K562 (cell line): Measurements from ENCODE around the gene PRKCE. TPM values are rescaled to one million over a fixed set of nuclear protein-coding genes. Genes with fewer than 3 reads are reported as not detected.

Experiments
- ARID1B ChIP-seq: fragments of 450-650 bp; IDR thresholded peaks from 2 replicates; pipeline ENCODE4 v1.6.1; 2016; ENCODE audit warnings: antibody characterized with exemption, mild to moderate bottlenecking, inconsistent platforms
- CBFA2T2 ChIP-seq: fragments of 450-650 bp; conservative IDR thresholded peaks from 2 replicates; pipeline ENCODE4 v1.6.1; 2017; ENCODE audit warnings: mild to moderate bottlenecking
- CXXC5 ChIP-seq: fragments of 250-450 bp; sonication (Bioruptor Pico); IDR thresholded peaks from 2 replicates; pipeline ENCODE4 v1.8.0; 2022; ENCODE audit warnings: inconsistent platforms, mild to moderate bottlenecking, moderate library complexity
- DEAF1 ChIP-seq: fragments of 450-650 bp; formaldehyde crosslinking; IDR thresholded peaks from 2 replicates; pipeline ENCODE4 v1.4.0; 2020; ENCODE audit warnings: mild to moderate bottlenecking, moderate library complexity
- ESRRA ChIP-seq: fragments of 450-650 bp; IDR thresholded peaks from 2 replicates; pipeline ENCODE4 v1.6.1; 2014; ENCODE audit warnings: low read depth, mild to moderate bottlenecking, moderate library complexity, borderline replicate concordance
- EZH2 ChIP-seq: IDR thresholded peaks from 2 replicates; pipeline ENCODE4 v1.6.1; 2012; ENCODE audit warnings: low read depth, mild to moderate bottlenecking, inconsistent platforms, low read length, borderline replicate concordance
- GTF2F1 ChIP-seq: IDR thresholded peaks from 2 replicates; pipeline ENCODE4 v1.6.1; 2011; ENCODE audit warnings: low read depth, low read length, improper control_type of control experiment
- HNRNPH1 ChIP-seq: fragments of 200-400 bp; formaldehyde crosslinking; optimal IDR thresholded peaks from 2 replicates; pipeline ENCODE3; 2017; ENCODE audit warnings: low read depth, mild to moderate bottlenecking, low read length, moderate library complexity
- IRF2 ChIP-seq: sonication (generic); formaldehyde crosslinking; IDR thresholded peaks from 2 replicates; pipeline ENCODE4 v1.8.1; 2022; ENCODE audit warnings: mild to moderate bottlenecking, missing genetic modification reagents
- KHSRP ChIP-seq: fragments of 450-650 bp; IDR thresholded peaks from 2 replicates; pipeline ENCODE4 v1.6.1; 2017
- KLF16 ChIP-seq: IDR thresholded peaks from 2 replicates; pipeline ENCODE4 v1.6.1; 2016; ENCODE audit warnings: antibody characterized with exemption
- MTA3 ChIP-seq: fragments of 450-650 bp; formaldehyde crosslinking; IDR thresholded peaks from 2 replicates; pipeline ENCODE4 v1.6.1; 2017; ENCODE audit warnings: mild to moderate bottlenecking, borderline replicate concordance
- PHTF2 ChIP-seq: fragments of 250-450 bp; sonication (Bioruptor Pico); IDR thresholded peaks from 2 replicates; pipeline ENCODE4 v1.5.0; 2021; ENCODE audit warnings: mild to moderate bottlenecking
- SOX6 ChIP-seq: fragments of 450-650 bp; IDR thresholded peaks from 2 replicates; pipeline ENCODE4 v1.6.1; 2014; ENCODE audit warnings: mild to moderate bottlenecking
- SRSF7 ChIP-seq: fragments of 200-400 bp; formaldehyde crosslinking; optimal IDR thresholded peaks from 2 replicates; pipeline ENCODE3; 2017; ENCODE audit warnings: mild to moderate bottlenecking, low read depth, low read length
- ZFP30 ChIP-seq: fragments of 250-450 bp; sonication (Bioruptor Pico); IDR thresholded peaks from 2 replicates; pipeline ENCODE4 v1.8.0; 2022; ENCODE audit warnings: moderate library complexity, mild to moderate bottlenecking, inconsistent platforms, borderline replicate concordance
- ZNF3 ChIP-seq: fragments of 250-450 bp; sonication (Bioruptor Pico); IDR thresholded peaks from 2 replicates; pipeline ENCODE4 v1.5.0; 2021; ENCODE audit warnings: mild to moderate bottlenecking, moderate library complexity
- ZNF584 ChIP-seq: fragments of 200-800 bp; sonication (Bioruptor generic); IDR thresholded peaks from 2 replicates; pipeline ENCODE4 v1.6.1; 2016; ENCODE audit warnings: low read depth, mild to moderate bottlenecking, missing genetic modification characterization, missing compliant biosample characterization
- polyA plus RNA-seq, 8 experiments: library from polyadenylated mRNA; depleted of rRNA in 4 of 8; stranded (reverse) in 5 of 8; unstranded in 3 of 8; fragments of >200 nt; fragmentation: Nextera tagmentation in 2 of 8; fragmentation: Illumina TruSeq in 1 of 8; extraction: Ambion mirVana in 2 of 8; extraction: Trizol in 1 of 8; gene quantifications; 2 replicates each; pipeline versions ENCODE4 v1.2.1 to v1.2.3, GENCODE V29; 2011 to 2014; ENCODE audit warnings: inconsistent platforms in 1 of 8, missing spikeins in 1 of 8
- total RNA-seq, 7 experiments: library from RNA; depleted of rRNA in 6 of 7; stranded (reverse); fragments of >200 nt in 6 of 7; fragmentation: Illumina TruSeq in 2 of 7; extraction: Trizol in 2 of 7; gene quantifications; 2 replicates each; pipeline versions ENCODE4 v1.2.1 to v1.2.3, GENCODE V29; 2011 to 2021; ENCODE audit warnings: low replicate concordance in 1 of 7
- TF ChIP-seq, protein P1 (sequence below), 2 experiments: fragments of 450-650 bp; IDR thresholded peaks; 2 replicates each; pipeline ENCODE4 v1.6.1; 2018; ENCODE audit warnings: mild to moderate bottlenecking in 2 of 2, low read depth in 1 of 2; ENCODE audit not compliant: partially characterized antibody in 2 of 2
- TF ChIP-seq, protein P2 (sequence below): sonication (generic); formaldehyde crosslinking; IDR thresholded peaks from 2 replicates; pipeline ENCODE4 v1.8.1; 2023; ENCODE audit warnings: mild to moderate bottlenecking, missing genetic modification reagents
- TF ChIP-seq, protein P3 (sequence below): fragments of 250-450 bp; sonication (Bioruptor Pico); IDR thresholded peaks from 2 replicates; pipeline ENCODE4 v1.8.0; 2022; ENCODE audit warnings: inconsistent platforms, mild to moderate bottlenecking, moderate library complexity, borderline replicate concordance

PRKCE gene
- total and polyA plus RNA-seq, 9 of the 15 experiments (the other 6 are each of a cell fraction or from before 2014, with no cell fraction given) = 0.06 to 1.0 (median 0.22) TPM; not detected in 1

GRCh38 chr2:46067501-46068305, 416.2 kb downstream of the PRKCE start (continued):
- no peak for TF ChIP-seq DEAF1
- no peak for TF ChIP-seq EZH2
- no peak for TF ChIP-seq ZFP30 (CRISPR knock-in tag)
- TF ChIP-seq ESRRA = no peak
- no peak for TF ChIP-seq PHTF2
- no peak for TF ChIP-seq KHSRP
- TF ChIP-seq GTF2F1 = no peak
- no peak for TF ChIP-seq ZNF3 (CRISPR knock-in tag)
- TF ChIP-seq, protein P1, sequence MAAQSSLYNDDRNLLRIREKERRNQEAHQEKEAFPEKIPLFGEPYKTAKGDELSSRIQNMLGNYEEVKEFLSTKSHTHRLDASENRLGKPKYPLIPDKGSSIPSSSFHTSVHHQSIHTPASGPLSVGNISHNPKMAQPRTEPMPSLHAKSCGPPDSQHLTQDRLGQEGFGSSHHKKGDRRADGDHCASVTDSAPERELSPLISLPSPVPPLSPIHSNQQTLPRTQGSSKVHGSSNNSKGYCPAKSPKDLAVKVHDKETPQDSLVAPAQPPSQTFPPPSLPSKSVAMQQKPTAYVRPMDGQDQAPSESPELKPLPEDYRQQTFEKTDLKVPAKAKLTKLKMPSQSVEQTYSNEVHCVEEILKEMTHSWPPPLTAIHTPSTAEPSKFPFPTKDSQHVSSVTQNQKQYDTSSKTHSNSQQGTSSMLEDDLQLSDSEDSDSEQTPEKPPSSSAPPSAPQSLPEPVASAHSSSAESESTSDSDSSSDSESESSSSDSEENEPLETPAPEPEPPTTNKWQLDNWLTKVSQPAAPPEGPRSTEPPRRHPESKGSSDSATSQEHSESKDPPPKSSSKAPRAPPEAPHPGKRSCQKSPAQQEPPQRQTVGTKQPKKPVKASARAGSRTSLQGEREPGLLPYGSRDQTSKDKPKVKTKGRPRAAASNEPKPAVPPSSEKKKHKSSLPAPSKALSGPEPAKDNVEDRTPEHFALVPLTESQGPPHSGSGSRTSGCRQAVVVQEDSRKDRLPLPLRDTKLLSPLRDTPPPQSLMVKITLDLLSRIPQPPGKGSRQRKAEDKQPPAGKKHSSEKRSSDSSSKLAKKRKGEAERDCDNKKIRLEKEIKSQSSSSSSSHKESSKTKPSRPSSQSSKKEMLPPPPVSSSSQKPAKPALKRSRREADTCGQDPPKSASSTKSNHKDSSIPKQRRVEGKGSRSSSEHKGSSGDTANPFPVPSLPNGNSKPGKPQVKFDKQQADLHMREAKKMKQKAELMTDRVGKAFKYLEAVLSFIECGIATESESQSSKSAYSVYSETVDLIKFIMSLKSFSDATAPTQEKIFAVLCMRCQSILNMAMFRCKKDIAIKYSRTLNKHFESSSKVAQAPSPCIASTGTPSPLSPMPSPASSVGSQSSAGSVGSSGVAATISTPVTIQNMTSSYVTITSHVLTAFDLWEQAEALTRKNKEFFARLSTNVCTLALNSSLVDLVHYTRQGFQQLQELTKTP (IDR thresholded peaks at IDR 0.05; ENCODE audit: low read depth in 1 of 2, partially characterized antibody in 2 of 2) = peak in 1 of 2 experiments; percentile 65
- TF ChIP-seq MTA3 = peak; percentile 53; the same call in 1 of the 2 replicates
- no peak for TF ChIP-seq HNRNPH1
- peak; percentile 52; the same call in 1 of the 2 replicates for TF ChIP-seq ARID1B
- TF ChIP-seq, protein P2, sequence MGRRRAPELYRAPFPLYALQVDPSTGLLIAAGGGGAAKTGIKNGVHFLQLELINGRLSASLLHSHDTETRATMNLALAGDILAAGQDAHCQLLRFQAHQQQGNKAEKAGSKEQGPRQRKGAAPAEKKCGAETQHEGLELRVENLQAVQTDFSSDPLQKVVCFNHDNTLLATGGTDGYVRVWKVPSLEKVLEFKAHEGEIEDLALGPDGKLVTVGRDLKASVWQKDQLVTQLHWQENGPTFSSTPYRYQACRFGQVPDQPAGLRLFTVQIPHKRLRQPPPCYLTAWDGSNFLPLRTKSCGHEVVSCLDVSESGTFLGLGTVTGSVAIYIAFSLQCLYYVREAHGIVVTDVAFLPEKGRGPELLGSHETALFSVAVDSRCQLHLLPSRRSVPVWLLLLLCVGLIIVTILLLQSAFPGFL = no peak
- TF ChIP-seq, protein P3, sequence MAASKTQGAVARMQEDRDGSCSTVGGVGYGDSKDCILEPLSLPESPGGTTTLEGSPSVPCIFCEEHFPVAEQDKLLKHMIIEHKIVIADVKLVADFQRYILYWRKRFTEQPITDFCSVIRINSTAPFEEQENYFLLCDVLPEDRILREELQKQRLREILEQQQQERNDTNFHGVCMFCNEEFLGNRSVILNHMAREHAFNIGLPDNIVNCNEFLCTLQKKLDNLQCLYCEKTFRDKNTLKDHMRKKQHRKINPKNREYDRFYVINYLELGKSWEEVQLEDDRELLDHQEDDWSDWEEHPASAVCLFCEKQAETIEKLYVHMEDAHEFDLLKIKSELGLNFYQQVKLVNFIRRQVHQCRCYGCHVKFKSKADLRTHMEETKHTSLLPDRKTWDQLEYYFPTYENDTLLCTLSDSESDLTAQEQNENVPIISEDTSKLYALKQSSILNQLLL (CRISPR knock-in tag) = no peak
- no peak for TF ChIP-seq SRSF7
- TF ChIP-seq CBFA2T2 = no peak
- no peak for TF ChIP-seq KLF16
- peak; percentile 96 for TF ChIP-seq SOX6
- TF ChIP-seq ZNF584 (CRISPR knock-in tag) = peak; percentile 97
- peak; percentile 40 for TF ChIP-seq CXXC5
- no peak for TF ChIP-seq IRF2 (CRISPR knock-in tag)
